GM18909 (cell line): ENCODE data around the gene INSM1.

Source experiments
- ATAC-seq: cut with Tn5 transposase; IDR thresholded peaks from one replicate; pipeline ENCODE4 v1.9.1; 2021; ENCODE audit warnings: mild to moderate bottlenecking; ENCODE audit not compliant: unreplicated experiment, poor library complexity

INSM1 gene

DNA sequence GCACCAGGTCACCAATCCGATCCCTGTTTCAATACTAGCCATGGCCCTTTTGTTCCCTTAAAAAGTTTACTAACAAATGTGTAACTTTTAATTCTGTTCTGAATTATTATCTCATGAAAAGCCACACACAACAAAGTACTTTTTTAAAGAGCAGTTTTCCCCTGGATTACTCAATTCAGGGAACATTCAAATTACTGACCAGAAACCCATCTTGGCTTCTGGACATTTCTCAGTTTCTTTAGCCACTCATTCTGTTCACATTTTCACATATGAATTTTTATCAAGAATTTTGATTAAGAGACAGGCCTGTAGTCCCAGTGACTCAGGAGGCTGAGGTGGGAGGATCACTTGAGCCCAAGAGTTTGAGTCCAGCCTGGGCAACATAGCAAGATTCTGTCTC, 47.4 kb downstream of the INSM1 start:
- ATAC-seq: no peak

DNA sequence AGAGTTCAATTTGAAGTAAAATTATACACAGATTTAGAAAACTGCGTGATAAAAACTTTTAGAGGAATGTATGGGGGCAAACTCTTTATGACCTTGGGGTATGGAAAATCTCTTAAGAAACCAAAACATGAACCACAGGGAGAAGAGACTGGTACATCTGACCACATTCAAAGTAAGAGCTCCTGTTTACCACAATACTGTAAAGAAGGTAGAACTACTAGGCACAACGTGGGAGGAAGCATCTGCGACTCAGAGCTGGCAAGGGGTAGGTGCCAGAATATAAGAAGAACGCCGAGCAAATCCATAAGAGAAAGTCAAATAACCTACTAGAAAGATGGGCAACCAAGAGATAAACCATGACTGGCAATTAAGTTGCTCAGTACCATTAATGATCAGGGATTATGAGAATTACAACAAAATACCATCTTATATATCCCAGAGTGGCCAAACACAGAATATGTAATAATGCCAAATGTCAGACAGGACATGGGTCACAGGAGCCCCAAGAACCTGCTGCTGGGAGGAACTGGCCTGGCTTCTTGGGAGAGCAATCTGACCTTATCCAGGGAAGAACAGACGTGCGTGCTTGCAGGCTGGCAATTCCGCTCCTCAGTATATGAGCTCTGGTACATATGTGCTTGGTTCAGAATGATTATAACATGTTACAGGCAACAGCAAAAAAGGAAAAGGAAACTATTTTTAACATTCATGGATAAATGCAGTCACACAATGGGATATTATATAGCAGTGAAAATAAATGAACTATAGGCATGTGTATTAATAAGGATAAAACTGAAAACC, 50.2 kb downstream of the INSM1 start:
- ATAC-seq: no peak
